Measurements from ENCODE around the gene ENOPH1.

- TF ChIP-seq, protein P1, sequence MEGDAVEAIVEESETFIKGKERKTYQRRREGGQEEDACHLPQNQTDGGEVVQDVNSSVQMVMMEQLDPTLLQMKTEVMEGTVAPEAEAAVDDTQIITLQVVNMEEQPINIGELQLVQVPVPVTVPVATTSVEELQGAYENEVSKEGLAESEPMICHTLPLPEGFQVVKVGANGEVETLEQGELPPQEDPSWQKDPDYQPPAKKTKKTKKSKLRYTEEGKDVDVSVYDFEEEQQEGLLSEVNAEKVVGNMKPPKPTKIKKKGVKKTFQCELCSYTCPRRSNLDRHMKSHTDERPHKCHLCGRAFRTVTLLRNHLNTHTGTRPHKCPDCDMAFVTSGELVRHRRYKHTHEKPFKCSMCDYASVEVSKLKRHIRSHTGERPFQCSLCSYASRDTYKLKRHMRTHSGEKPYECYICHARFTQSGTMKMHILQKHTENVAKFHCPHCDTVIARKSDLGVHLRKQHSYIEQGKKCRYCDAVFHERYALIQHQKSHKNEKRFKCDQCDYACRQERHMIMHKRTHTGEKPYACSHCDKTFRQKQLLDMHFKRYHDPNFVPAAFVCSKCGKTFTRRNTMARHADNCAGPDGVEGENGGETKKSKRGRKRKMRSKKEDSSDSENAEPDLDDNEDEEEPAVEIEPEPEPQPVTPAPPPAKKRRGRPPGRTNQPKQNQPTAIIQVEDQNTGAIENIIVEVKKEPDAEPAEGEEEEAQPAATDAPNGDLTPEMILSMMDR (conservative IDR thresholded peaks at IDR 0.05): no peak
- no peak for TF ChIP-seq EZH2 (IDR thresholded peaks at IDR 0.05; ENCODE audit: low read depth)
Measured at GRCh38 chr4:82422616-82423015, 7.8 kb upstream of the ENOPH1 start.
